Suprapubic skin (tissue), 4 donors: ENCODE measurements around the gene GRK5. TPM values are rescaled to one million over a fixed set of nuclear protein-coding genes. Genes with fewer than 3 reads are reported as not detected.

Source experiments
- DNase-seq, 2 donors: peaks; one replicate each; pipeline ENCODE4 v3.0.0-alpha.2; 2019; ENCODE audit warnings: low spot score in 2 of 2
- H3K27ac ChIP-seq: fragments of 200-600 bp; sonication (generic); one replicate; pipeline ENCODE4 v1.5.1; 2019
- H3K27me3 ChIP-seq: fragments of 200-600 bp; sonication (generic); one replicate; pipeline ENCODE4 v1.5.1; 2019
- H3K36me3 ChIP-seq: fragments of 200-600 bp; sonication (generic); one replicate; pipeline ENCODE4 v1.5.1; 2019
- H3K4me1 ChIP-seq: fragments of 200-600 bp; sonication (generic); one replicate; pipeline ENCODE4 v1.5.1; 2019
- H3K4me3 ChIP-seq: fragments of 200-600 bp; sonication (generic); one replicate; pipeline ENCODE4 v1.5.1; 2019; ENCODE audit warnings: mild to moderate bottlenecking
- H3K9me3 ChIP-seq: fragments of 200-600 bp; sonication (generic); one replicate; pipeline ENCODE4 v1.5.1; 2019
- EP300 ChIP-seq: sonication (generic); formaldehyde crosslinking; IDR thresholded peaks from one replicate; pipeline ENCODE4 v1.6.1; 2017; ENCODE audit warnings: antibody characterized with exemption
- POLR2A ChIP-seq, 2 donors: fragments of 450-650 bp; IDR thresholded peaks; one replicate each; pipeline ENCODE4 v1.6.1; 2017; ENCODE audit warnings: antibody characterized with exemption in 2 of 2, mild to moderate bottlenecking in 2 of 2, moderate library complexity in 2 of 2
- POLR2AphosphoS5 ChIP-seq, 3 donors: sonication (generic); formaldehyde crosslinking; IDR thresholded peaks; one replicate each; pipeline ENCODE4 v1.6.1; 2017; ENCODE audit warnings: antibody characterized with exemption in 3 of 3
- WGBS: methylation state at CpG from one replicate; pipeline ENCODE4 v1.1.5; 2018; 5-methylcytosine and 5-hydroxymethylcytosine counted together
- total RNA-seq, 4 donors: library from RNA; depleted of rRNA; stranded (reverse); fragments of >200 nt; gene quantifications; one replicate each; pipeline ENCODE4 v1.1.0, GENCODE V29; 2016
- TF ChIP-seq, protein P1 (sequence below), 2 donors: fragments of 200-600 bp in 1 of 2; fragments of 450-650 bp in 1 of 2; sonication (generic) in 1 of 2; IDR thresholded peaks; one replicate each; pipeline ENCODE4 v1.5.1; 2016 to 2019; ENCODE audit warnings: antibody characterized with exemption in 2 of 2, mild to moderate bottlenecking in 1 of 2, moderate library complexity in 1 of 2

The GRK5 gene
- total RNA-seq, 4 donors from 2014 or later: 4.8 to 9.0 (median 6.7) TPM

DNA sequence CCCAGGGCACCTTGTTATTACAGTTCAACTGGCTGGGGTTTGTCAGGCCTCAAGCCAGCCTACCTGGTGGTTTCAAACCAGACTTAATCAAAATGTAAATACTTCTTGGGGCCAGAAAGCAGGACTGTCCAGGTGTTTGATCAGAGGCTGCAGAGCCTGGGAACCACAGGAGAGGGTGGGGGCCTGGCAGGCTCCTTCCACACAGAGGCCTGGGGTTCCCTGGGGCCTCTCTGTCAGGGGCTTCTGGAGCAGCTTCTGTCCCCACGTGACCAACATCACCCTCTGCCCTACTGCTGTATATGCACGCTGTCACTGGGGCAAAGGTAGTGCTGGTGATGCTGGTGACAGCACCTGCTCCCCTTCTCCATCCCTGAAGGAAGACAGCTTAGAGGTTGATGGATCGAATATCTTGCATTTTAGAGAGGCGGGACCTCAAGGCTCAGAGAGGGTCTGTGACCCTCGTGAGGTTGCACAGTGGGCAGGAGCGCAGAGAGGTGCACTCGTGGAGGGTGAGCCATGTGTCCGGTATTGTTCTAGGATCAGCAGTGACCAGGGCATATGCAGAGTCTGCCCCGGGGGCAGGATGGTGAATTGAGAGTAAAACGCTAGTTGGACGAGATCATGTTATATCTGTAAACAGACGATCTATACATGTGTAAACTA lies 95.4 kb downstream of the GRK5 start:
- no peaks in the 10 kb centered on the region for H3K9me3 ChIP-seq
- TF ChIP-seq POLR2AphosphoS5 (IDR thresholded peaks at IDR 0.05): no peak
- no peak overlapping the region for H3K4me3 ChIP-seq
- DNase-seq: no peak
- 83% methylated on average over 12 of the region's 12 CpGs for WGBS
- H3K27ac ChIP-seq: no peak overlapping the region
- no peaks in the 10 kb centered on the region for H3K27me3 ChIP-seq
- no peaks in the 10 kb centered on the region for H3K36me3 ChIP-seq
- peaks cover 19% of the 10 kb centered on the region for H3K4me1 ChIP-seq

DNA sequence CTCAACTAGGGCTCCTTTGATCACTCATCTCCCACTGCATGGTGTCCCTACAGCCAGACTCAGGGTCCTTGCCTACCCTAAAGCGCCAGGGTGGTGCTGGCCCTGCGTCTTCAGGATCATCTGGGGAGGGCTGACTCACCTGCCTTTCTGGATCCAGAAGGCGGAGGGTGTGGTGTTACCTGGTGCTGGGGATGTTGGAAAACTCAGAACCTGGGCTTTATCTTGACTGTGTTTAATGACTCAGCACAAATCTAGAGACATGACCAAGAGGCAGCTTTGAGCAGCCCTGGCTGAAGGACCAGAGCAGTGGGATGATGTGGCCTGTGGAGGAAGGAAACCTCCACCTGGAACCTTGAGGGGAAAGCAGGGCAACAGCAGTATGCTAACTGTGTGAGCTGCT lies 96.5 kb downstream of the GRK5 start:
- Histone ChIP-seq H3K36me3 (no peaks in the 10 kb centered on the region), H3K9me3 (no peaks in the 10 kb centered on the region), H3K4me1 (peaks cover 19% of the 10 kb centered on the region), H3K27me3 (no peaks in the 10 kb centered on the region), H3K4me3 (no peak overlapping the region), H3K27ac (no peak overlapping the region)
- no peak for DNase-seq
- WGBS: 79% methylated on average over 3 of the region's 3 CpGs
- TF ChIP-seq POLR2A (IDR thresholded peaks at IDR 0.05) (no peak), EP300 (no peak), POLR2AphosphoS5 (IDR thresholded peaks at IDR 0.05) (no peak)
- TF ChIP-seq, protein P1, sequence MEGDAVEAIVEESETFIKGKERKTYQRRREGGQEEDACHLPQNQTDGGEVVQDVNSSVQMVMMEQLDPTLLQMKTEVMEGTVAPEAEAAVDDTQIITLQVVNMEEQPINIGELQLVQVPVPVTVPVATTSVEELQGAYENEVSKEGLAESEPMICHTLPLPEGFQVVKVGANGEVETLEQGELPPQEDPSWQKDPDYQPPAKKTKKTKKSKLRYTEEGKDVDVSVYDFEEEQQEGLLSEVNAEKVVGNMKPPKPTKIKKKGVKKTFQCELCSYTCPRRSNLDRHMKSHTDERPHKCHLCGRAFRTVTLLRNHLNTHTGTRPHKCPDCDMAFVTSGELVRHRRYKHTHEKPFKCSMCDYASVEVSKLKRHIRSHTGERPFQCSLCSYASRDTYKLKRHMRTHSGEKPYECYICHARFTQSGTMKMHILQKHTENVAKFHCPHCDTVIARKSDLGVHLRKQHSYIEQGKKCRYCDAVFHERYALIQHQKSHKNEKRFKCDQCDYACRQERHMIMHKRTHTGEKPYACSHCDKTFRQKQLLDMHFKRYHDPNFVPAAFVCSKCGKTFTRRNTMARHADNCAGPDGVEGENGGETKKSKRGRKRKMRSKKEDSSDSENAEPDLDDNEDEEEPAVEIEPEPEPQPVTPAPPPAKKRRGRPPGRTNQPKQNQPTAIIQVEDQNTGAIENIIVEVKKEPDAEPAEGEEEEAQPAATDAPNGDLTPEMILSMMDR (IDR thresholded peaks at IDR 0.05): no peak

DNA sequence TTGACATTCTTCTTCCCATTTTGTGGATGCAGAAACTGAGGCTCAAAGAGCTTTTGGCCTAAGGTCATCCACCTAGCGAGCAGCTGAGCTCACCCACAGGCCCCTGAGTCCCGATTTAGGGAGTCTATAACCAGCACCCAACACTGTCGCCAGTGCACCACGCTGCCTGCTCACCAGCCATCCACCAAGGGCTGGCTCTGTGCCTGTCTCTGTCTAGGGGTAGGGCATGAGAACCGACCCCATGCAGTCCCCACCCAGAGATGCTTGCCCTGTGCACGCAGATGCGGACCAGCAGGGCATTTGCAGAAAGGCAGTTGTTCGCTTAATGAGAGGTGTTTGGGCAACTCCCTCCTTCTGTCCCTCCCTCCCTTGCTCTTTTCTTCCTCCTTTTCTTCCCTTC lies 97.2 kb downstream of the GRK5 start:
- no peak for DNase-seq
- Histone ChIP-seq H3K36me3 (no peaks in the 10 kb centered on the region), H3K4me3 (no peak overlapping the region), H3K4me1 (peaks cover 19% of the 10 kb centered on the region), H3K9me3 (no peaks in the 10 kb centered on the region), H3K27me3 (no peaks in the 10 kb centered on the region), H3K27ac (no peak overlapping the region)
- no peak for TF ChIP-seq EP300
- TF ChIP-seq POLR2AphosphoS5 (IDR thresholded peaks at IDR 0.05): no peak
- TF ChIP-seq, protein P1 (IDR thresholded peaks at IDR 0.05): no peak
- TF ChIP-seq POLR2A (IDR thresholded peaks at IDR 0.05): no peak
- WGBS: 89% methylated on average over 7 of the region's 8 CpGs

DNA sequence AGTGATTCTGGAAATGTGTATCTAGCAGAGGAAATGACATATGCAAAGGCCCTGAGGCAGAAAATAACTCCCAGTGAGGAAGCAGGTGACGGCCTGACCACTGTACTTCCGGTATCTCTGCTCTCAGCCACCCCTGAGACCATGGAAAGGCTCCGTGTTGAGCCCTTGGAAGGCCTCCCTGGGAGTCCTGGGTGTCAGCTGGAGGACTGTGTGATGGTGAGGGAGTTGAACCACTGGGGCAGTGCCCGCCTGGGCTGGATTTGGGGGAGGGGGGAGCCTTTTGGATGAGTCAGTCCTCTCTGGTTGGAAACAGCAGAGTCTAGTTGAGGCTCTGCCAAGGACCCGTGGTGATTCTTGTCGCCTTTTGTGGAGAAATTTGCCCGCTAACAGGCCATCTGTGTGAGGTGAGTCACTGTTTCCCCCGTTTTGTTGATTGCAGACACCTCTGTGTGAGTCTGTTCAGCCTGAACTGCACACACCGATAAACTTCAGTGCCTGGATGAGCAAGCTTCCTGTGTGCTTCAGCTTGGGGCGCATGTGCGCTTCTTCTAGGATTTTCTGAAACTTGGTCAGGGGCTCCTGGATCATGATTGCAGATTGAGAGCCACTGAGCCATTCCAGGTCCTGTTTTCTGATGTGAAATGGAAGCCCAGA lies 98.6 kb downstream of the GRK5 start:
- peak in 1 of 2 donors; percentile 91 for DNase-seq
- Histone ChIP-seq H3K4me3 (no peak overlapping the region), H3K36me3 (no peaks in the 10 kb centered on the region), H3K27me3 (no peaks in the 10 kb centered on the region), H3K4me1 (peaks cover 19% of the 10 kb centered on the region), H3K9me3 (no peaks in the 10 kb centered on the region), H3K27ac (no peak overlapping the region)
- TF ChIP-seq EP300 (no peak), POLR2A (IDR thresholded peaks at IDR 0.05) (no peak), POLR2AphosphoS5 (IDR thresholded peaks at IDR 0.05) (peak in 2 of 3 donors; percentile 13 to 51)
- TF ChIP-seq, protein P1 (IDR thresholded peaks at IDR 0.05): no peak
- WGBS: 46% methylated on average over 7 of the region's 11 CpGs

DNA sequence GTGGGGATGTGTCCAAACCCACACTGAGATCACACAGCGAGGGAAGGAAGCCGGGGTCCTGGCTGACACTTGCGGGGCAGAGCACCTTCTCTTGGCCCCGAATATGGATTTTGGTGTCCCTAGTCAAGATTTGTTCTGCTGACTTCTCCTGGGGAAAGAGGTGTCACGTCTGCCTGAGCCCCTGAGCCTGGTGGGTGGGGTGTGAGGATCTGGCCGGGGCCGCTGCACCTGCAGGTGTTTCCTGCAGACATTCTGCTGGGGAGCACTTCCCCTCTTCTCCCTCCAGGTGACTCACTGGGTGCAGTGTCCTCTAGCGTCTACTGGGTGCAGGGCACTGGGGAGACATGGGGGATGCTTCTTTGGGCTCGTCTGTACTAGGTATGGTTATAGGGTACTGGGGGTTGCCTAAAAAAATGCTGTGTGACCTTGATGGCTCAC lies 99.2 kb downstream of the GRK5 start:
- no peak overlapping the region for H3K27ac ChIP-seq
- H3K9me3 ChIP-seq: no peaks in the 10 kb centered on the region
- WGBS: 63% methylated on average over 2 of the region's 9 CpGs
- no peak for TF ChIP-seq POLR2AphosphoS5 (IDR thresholded peaks at IDR 0.05)
- no peak for TF ChIP-seq EP300
- TF ChIP-seq POLR2A (IDR thresholded peaks at IDR 0.05): no peak
- TF ChIP-seq, protein P1 (IDR thresholded peaks at IDR 0.05): no peak
- H3K36me3 ChIP-seq: no peaks in the 10 kb centered on the region
- no peak for DNase-seq
- H3K4me3 ChIP-seq: no peak overlapping the region
- peaks cover 19% of the 10 kb centered on the region for H3K4me1 ChIP-seq
- H3K27me3 ChIP-seq: no peaks in the 10 kb centered on the region
